Measurements from ENCODE around the gene HMGN3.

GRCh38 chr6:79212859-79213258 is 21.6 kb downstream of the HMGN3 start:
- TF ChIP-seq TAF1 (IDR thresholded peaks at IDR 0.05; ENCODE audit: borderline replicate concordance, insufficient read depth, low read length) (no peak), POLR2AphosphoS5 (IDR thresholded peaks at IDR 0.05; ENCODE audit: low read depth, low read length) (no peak), REST (IDR thresholded peaks at IDR 0.05; ENCODE audit: insufficient read depth in 1 of 2, low read depth in 2 of 2, low read length in 2 of 2) (no peak), SIN3A (IDR thresholded peaks at IDR 0.05; ENCODE audit: borderline replicate concordance, insufficient read depth, low read length) (no peak)
